GM23338 (cell line): ENCODE measurements around the gene RNF187. TPM values are rescaled to one million over a fixed set of nuclear protein-coding genes. Genes with fewer than 3 reads are reported as not detected.

Experiments used
- ATAC-seq: fragments of 200-7000 bp; cut with Tn5 transposase; 3 replicates; pipeline ENCODE4 v1.9.1; 2020
- DNase-seq: peaks from one replicate; pipeline ENCODE4 v3.0.0-alpha.2; 2015; ENCODE audit warnings: low spot score
- H2AFZ ChIP-seq: fragments of 200-600 bp; sonication (generic); 2 replicates; pipeline ENCODE4 v1.8.0; 2016; ENCODE audit warnings: antibody characterized with exemption, mild to moderate bottlenecking, moderate library complexity
- H3F3A ChIP-seq: fragments of 200-600 bp; sonication (generic); replicated peaks from 2 replicates; pipeline ENCODE4 v1.8.0; 2017; ENCODE audit warnings: antibody characterized with exemption, mixed run types, low read depth
- H3K27ac ChIP-seq: fragments of 200-600 bp; sonication (generic); 2 replicates; pipeline ENCODE4 v1.6.1; 2016; ENCODE audit warnings: low read depth
- H3K27me3 ChIP-seq: fragments of 200-600 bp; sonication (generic); 2 replicates; pipeline ENCODE4 v1.8.0; 2016; ENCODE audit warnings: mild to moderate bottlenecking, mixed run types, moderate library complexity; ENCODE audit not compliant: insufficient read depth
- H3K36me3 ChIP-seq: fragments of 200-600 bp; sonication (generic); 2 replicates; pipeline ENCODE4 v1.8.0; 2016; ENCODE audit warnings: mild to moderate bottlenecking; ENCODE audit not compliant: insufficient read depth
- H3K4me1 ChIP-seq: fragments of 200-600 bp; sonication (generic); 2 replicates; pipeline ENCODE4 v1.8.0; 2016; ENCODE audit warnings: mild to moderate bottlenecking, moderate library complexity; ENCODE audit not compliant: insufficient read depth
- H3K4me2 ChIP-seq: fragments of 200-600 bp; sonication (generic); 2 replicates; pipeline ENCODE4 v1.7.1; 2017; ENCODE audit warnings: mixed run types
- H3K4me3 ChIP-seq: fragments of 200-600 bp; sonication (generic); 2 replicates; pipeline ENCODE4 v1.6.1; 2016; ENCODE audit warnings: mixed run types
- H3K79me2 ChIP-seq: fragments of 200-600 bp; sonication (generic); replicated peaks from 2 replicates; pipeline ENCODE4 v1.8.0; 2017; ENCODE audit warnings: mild to moderate bottlenecking; ENCODE audit not compliant: insufficient read depth
- H3K9me2 ChIP-seq: fragments of 200-600 bp; sonication (generic); 2 replicates; pipeline ENCODE4 v1.8.0; 2017; ENCODE audit not compliant: insufficient read depth
- H4K20me1 ChIP-seq: fragments of 200-600 bp; sonication (generic); replicated peaks from 2 replicates; pipeline ENCODE4 v1.8.0; 2017; ENCODE audit warnings: mild to moderate bottlenecking; ENCODE audit not compliant: insufficient read depth
- H3K27ac Mint-ChIP-seq: 2 replicates; pipeline ENCODE4 v1.8.0; 2020; ENCODE audit warnings: inconsistent platforms, mild to moderate bottlenecking, moderate library complexity, mixed read lengths
- H3K27me3 Mint-ChIP-seq: 3 replicates; pipeline ENCODE4 v1.8.0; 2022; ENCODE audit warnings: low read depth, mild to moderate bottlenecking, moderate library complexity, mixed read lengths, inconsistent platforms; ENCODE audit not compliant: insufficient read depth, poor library complexity
- H3K36me3 Mint-ChIP-seq: 3 replicates; pipeline ENCODE4 v1.8.0; 2021; ENCODE audit warnings: low read depth, mild to moderate bottlenecking, inconsistent platforms, moderate library complexity, mixed read lengths
- H3K4me1 Mint-ChIP-seq: 3 replicates; pipeline ENCODE4 v1.8.0; 2020; ENCODE audit warnings: mild to moderate bottlenecking, inconsistent platforms, mixed read lengths
- H3K4me3 Mint-ChIP-seq: 3 replicates; pipeline ENCODE4 v1.8.0; 2021; ENCODE audit warnings: moderate library complexity, mild to moderate bottlenecking, inconsistent platforms, mixed read lengths
- H3K9me3 Mint-ChIP-seq: 3 replicates; pipeline ENCODE4 v1.8.0; 2020; ENCODE audit warnings: moderate library complexity, mild to moderate bottlenecking, inconsistent platforms, mixed read lengths
- CREB1 ChIP-seq: fragments of 250-450 bp; sonication (Bioruptor Pico); IDR thresholded peaks from 2 replicates; pipeline ENCODE4 v1.5.0; 2020; ENCODE audit warnings: low read depth, mild to moderate bottlenecking, moderate library complexity
- EZH2 ChIP-seq: fragments of 200-600 bp; sonication (generic); IDR thresholded peaks from one replicate; pipeline ENCODE4 v1.8.0; 2017; ENCODE audit warnings: antibody characterized with exemption, mild to moderate bottlenecking, low read depth; ENCODE audit not compliant: unreplicated experiment
- NANOG ChIP-seq: IDR thresholded peaks from 2 replicates; pipeline ENCODE4 v1.6.1; 2016; ENCODE audit warnings: antibody characterized with exemption, borderline replicate concordance
- POLR2AphosphoS5 ChIP-seq: IDR thresholded peaks from 2 replicates; pipeline ENCODE4 v1.6.1; 2016; ENCODE audit warnings: antibody characterized with exemption, low read depth
- STAT1 ChIP-seq: IDR thresholded peaks from one replicate; pipeline ENCODE4 v1.6.1; 2016; ENCODE audit warnings: antibody characterized with exemption; ENCODE audit not compliant: unreplicated experiment
- ZNF114 ChIP-seq: fragments of 250-450 bp; sonication (Bioruptor Pico); IDR thresholded peaks from 2 replicates; pipeline ENCODE4 v1.5.0; 2020; ENCODE audit warnings: mild to moderate bottlenecking, moderate library complexity
- ZNF331 ChIP-seq: fragments of 250-450 bp; sonication (Bioruptor Pico); IDR thresholded peaks from 2 replicates; pipeline ENCODE4 v1.5.0; 2020; ENCODE audit warnings: low read depth, mild to moderate bottlenecking, moderate library complexity
- polyA plus RNA-seq: library from polyadenylated mRNA; unstranded; fragments of >200 nt; fragmentation: Nextera tagmentation; extraction: Ambion mirVana; gene quantifications from 2 replicates; pipeline ENCODE4 v1.2.1, GENCODE V29; 2016
- total RNA-seq: library from RNA; depleted of rRNA; stranded (reverse); fragments of >200 nt; shearing (Covaris generic); gene quantifications from 2 replicates; pipeline ENCODE4 v1.2.3, GENCODE V29; 2014
- TF ChIP-seq, protein P1 (sequence below): fragments of 250-450 bp; sonication (Bioruptor Pico); IDR thresholded peaks from 2 replicates; pipeline ENCODE4 v1.5.0; 2020; ENCODE audit warnings: mild to moderate bottlenecking, moderate library complexity
- TF ChIP-seq, protein P2 (sequence below): IDR thresholded peaks from 2 replicates; pipeline ENCODE4 v1.6.1; 2016; ENCODE audit warnings: antibody characterized with exemption

Gene RNF187
- total and polyA plus RNA-seq, 2 experiments from 2014 or later = 24.8 to 55.3 TPM

DNA sequence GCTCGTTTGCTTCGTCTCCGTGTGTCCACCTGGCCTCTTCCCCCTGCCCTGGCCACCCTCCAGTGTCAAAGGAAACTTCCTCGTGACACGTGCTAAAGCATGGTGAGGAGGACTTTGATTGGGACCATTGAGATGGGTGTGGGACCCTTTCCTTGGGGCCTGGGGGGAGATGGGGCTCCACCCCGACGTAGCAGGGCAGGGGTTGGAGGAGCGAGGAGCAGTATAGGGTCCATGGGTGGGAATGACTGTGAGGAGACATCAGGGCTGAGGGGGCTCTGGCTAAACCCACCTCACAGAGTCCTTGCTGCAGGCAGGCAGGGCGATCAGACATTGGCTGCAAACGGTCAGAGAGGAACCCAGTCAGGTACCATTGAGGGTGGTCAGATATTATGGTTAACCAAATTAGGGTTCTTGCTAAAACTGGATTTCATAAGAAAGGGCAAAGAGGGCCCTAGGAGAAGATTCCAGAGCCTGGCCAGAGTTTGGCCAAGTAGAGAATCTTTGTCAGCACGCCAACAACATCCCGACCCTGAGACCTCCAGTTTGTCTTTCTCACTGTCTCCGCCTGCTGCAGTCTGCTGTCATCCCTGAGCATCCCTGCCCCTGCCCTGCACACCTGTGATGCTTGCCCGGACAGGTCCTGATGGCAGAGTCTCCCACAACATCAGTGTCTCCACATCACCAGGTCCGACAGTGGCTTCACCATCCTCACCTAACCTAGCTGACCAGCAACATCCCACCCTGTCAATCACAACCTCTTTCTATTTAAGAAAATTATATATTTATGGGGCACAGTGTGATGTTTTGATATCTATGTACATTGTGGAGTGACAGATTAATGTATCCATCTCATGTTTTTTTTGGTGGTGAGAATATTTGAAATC, 8.0 kb downstream of the RNF187 start:
- DNase-seq = no peak
- H3K4me3 Mint-ChIP-seq = no peak overlapping the region
- H3K4me3 ChIP-seq = no peak overlapping the region

More for the DNA sequence above, 8.0 kb downstream of the RNF187 start:
- H3K27me3 Mint-ChIP-seq = peaks cover 10% of the 10 kb centered on the region
- H3K27ac Mint-ChIP-seq = no peak overlapping the region
- peaks cover 16% of the 10 kb centered on the region for H3K27me3 ChIP-seq
- no peaks in the 10 kb centered on the region for H3F3A ChIP-seq
- no peak overlapping the region for H2AFZ ChIP-seq
- 0 out of 2 replicates have a peak, but pooled peaks cover under 1% of the 10 kb centered on the region for H3K79me2 ChIP-seq
- TF ChIP-seq NANOG (no peak), EZH2 (no peak), STAT1 (no peak), ZNF331 (CRISPR knock-in tag) (no peak), POLR2AphosphoS5 (no peak; the same call in 1 of the 2 replicates), ZNF114 (CRISPR knock-in tag) (no peak), CREB1 (no peak)
- TF ChIP-seq, protein P1, sequence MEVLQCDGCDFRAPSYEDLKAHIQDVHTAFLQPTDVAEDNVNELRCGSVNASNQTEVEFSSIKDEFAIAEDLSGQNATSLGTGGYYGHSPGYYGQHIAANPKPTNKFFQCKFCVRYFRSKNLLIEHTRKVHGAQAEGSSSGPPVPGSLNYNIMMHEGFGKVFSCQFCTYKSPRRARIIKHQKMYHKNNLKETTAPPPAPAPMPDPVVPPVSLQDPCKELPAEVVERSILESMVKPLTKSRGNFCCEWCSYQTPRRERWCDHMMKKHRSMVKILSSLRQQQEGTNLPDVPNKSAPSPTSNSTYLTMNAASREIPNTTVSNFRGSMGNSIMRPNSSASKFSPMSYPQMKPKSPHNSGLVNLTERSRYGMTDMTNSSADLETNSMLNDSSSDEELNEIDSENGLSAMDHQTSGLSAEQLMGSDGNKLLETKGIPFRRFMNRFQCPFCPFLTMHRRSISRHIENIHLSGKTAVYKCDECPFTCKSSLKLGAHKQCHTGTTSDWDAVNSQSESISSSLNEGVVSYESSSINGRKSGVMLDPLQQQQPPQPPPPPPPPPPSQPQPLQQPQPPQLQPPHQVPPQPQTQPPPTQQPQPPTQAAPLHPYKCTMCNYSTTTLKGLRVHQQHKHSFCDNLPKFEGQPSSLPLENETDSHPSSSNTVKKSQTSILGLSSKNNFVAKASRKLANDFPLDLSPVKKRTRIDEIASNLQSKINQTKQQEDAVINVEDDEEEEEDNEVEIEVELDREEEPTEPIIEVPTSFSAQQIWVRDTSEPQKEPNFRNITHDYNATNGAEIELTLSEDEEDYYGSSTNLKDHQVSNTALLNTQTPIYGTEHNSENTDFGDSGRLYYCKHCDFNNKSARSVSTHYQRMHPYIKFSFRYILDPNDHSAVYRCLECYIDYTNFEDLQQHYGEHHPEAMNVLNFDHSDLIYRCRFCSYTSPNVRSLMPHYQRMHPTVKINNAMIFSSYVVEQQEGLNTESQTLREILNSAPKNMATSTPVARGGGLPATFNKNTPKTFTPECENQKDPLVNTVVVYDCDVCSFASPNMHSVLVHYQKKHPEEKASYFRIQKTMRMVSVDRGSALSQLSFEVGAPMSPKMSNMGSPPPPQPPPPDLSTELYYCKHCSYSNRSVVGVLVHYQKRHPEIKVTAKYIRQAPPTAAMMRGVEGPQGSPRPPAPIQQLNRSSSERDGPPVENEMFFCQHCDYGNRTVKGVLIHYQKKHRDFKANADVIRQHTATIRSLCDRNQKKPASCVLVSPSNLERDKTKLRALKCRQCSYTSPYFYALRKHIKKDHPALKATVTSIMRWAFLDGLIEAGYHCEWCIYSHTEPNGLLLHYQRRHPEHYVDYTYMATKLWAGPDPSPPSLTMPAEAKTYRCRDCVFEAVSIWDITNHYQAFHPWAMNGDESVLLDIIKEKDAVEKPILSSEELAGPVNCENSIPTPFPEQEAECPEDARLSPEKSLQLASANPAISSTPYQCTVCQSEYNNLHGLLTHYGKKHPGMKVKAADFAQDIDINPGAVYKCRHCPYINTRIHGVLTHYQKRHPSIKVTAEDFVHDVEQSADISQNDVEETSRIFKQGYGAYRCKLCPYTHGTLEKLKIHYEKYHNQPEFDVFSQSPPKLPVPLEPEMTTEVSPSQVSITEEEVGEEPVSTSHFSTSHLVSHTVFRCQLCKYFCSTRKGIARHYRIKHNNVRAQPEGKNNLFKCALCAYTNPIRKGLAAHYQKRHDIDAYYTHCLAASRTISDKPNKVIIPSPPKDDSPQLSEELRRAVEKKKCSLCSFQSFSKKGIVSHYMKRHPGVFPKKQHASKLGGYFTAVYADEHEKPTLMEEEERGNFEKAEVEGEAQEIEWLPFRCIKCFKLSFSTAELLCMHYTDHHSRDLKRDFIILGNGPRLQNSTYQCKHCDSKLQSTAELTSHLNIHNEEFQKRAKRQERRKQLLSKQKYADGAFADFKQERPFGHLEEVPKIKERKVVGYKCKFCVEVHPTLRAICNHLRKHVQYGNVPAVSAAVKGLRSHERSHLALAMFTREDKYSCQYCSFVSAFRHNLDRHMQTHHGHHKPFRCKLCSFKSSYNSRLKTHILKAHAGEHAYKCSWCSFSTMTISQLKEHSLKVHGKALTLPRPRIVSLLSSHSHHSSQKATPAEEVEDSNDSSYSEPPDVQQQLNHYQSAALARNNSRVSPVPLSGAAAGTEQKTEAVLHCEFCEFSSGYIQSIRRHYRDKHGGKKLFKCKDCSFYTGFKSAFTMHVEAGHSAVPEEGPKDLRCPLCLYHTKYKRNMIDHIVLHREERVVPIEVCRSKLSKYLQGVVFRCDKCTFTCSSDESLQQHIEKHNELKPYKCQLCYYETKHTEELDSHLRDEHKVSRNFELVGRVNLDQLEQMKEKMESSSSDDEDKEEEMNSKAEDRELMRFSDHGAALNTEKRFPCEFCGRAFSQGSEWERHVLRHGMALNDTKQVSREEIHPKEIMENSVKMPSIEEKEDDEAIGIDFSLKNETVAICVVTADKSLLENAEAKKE = no peak
- TF ChIP-seq, protein P2, sequence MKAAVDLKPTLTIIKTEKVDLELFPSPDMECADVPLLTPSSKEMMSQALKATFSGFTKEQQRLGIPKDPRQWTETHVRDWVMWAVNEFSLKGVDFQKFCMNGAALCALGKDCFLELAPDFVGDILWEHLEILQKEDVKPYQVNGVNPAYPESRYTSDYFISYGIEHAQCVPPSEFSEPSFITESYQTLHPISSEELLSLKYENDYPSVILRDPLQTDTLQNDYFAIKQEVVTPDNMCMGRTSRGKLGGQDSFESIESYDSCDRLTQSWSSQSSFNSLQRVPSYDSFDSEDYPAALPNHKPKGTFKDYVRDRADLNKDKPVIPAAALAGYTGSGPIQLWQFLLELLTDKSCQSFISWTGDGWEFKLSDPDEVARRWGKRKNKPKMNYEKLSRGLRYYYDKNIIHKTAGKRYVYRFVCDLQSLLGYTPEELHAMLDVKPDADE = no peak
- H4K20me1 ChIP-seq = peaks cover 7% of the 10 kb centered on the region; the same call in 1 of the 2 replicates
- no peak for ATAC-seq
- H3K9me3 Mint-ChIP-seq = no peaks in the 10 kb centered on the region
- H3K9me2 ChIP-seq = no peaks in the 10 kb centered on the region
- peaks cover 7% of the 10 kb centered on the region for H3K4me1 ChIP-seq
- peaks cover 19% of the 10 kb centered on the region; the same call in 2 of the 3 replicates for H3K4me1 Mint-ChIP-seq
- no peak overlapping the region for H3K27ac ChIP-seq
- H3K36me3 Mint-ChIP-seq = peaks cover 31% of the 10 kb centered on the region
- H3K36me3 ChIP-seq = no peaks in the 10 kb centered on the region; the same call in 1 of the 2 replicates
- no peak overlapping the region for H3K4me2 ChIP-seq
